Fibroblast of skin of left quadriceps (primary cell): ENCODE measurements around the gene PLEKHG5.

Source experiments
- DNase-seq, 2 experiments: peaks; one replicate each; pipeline ENCODE4 v3.0.0-alpha.2; 2013; ENCODE audit warnings: low read depth in 2 of 2

The PLEKHG5 gene

DNA sequence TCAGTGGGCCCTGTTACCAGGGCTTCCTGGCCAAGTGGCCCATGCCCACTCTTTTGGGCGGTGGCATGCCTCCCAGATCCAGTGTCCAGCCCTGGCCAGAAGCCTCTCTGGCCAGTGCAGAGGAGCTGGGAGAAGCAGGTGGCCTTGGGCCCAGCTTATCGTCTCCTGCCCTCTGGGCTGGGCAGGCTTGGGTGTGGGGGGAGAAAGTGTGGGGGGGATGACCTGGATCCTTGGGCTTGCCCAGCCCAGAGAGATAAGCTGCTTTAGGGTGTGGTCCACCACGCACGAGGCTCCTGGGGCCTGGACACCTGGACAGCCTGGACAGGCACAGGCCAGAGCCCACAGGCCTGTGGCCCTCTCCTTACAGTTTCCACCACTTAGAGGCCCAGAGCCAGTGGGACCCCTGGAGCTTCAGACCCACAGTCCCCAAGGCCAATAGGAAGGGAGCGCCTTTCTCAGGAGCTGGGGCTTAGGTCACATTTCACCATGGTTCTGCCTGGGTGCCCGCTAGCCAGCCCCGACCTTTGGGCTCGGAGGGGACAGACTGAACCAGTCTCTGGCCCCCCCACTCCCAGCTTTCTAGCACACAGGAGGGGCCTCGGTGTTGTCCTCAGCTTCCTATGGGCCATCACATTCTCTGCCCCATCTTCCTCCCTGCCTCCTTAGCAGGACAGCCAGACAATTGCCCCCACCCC is 65.0 kb downstream of the PLEKHG5 start:
- no peak for DNase-seq

DNA sequence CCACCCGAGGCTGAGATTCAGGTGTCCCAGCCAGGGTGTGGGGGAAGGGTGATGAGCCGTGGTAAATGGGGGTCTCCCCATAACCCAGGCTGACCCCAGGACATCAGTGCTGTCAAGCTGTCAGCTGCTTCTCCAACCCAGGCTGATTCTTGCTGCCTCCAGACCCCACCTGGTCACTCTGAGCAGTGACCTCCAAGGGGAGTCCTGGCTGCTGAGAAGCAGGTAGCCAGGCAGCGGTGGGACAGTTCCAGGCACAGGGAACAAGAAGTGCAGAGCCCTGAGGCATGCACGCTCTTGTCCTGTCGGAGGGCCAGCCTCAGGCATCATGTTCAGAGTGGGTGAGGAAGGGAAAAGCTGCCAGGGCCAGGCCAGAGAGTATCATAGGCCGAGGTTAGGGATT is 65.8 kb downstream of the PLEKHG5 start:
- no peak for DNase-seq

DNA sequence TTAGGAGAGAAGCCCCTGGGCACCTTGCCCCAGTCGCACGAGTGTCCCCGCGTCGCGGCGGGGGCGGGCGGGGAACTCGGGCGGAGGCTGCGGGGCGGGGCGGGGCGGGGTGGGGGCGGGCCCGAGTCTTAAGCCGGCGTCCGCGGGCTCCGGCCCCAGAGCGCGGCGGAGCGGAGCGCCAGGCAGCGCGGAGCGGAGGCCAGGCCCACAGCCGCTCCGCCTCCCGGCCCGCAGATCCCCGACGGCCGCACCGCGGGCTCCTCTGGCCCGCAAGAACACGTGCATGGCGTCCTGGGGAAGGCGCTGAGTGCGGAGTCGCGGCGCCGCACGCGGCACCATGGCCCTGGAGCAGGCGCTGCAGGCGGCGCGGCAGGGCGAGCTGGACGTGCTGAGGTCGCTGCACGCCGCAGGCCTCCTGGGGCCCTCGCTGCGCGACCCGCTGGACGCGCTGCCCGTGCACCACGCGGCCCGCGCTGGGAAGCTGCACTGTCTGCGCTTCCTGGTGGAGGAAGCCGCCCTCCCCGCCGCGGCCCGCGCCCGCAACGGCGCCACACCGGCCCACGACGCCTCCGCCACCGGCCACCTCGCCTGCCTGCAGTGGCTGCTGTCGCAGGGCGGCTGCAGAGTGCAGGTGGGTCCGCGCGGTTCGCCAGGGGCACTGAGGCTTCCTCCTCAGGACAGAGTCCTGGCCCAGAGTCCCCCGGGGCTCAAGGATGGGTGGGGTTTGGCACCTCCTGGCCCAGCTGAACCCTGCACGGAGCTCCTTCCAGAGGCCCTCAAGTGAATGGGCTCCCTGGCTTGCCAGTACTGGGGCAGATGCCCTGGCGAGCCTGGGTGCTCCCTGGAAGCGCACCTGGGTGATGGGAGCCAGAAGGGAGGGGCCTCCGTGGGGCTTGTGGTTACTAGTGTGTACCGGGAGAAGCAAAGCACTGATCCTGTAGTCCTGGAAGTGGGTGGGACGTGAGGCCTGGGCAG is 66.6 kb downstream of the PLEKHG5 start, which contains the start of gene ESPN:
ESPN (plus strand) TSS at position 158 of the 975 bp plus-strand sequence; CDS start at position 338, 180 bp downstream.
- DNase-seq: no peak

DNA sequence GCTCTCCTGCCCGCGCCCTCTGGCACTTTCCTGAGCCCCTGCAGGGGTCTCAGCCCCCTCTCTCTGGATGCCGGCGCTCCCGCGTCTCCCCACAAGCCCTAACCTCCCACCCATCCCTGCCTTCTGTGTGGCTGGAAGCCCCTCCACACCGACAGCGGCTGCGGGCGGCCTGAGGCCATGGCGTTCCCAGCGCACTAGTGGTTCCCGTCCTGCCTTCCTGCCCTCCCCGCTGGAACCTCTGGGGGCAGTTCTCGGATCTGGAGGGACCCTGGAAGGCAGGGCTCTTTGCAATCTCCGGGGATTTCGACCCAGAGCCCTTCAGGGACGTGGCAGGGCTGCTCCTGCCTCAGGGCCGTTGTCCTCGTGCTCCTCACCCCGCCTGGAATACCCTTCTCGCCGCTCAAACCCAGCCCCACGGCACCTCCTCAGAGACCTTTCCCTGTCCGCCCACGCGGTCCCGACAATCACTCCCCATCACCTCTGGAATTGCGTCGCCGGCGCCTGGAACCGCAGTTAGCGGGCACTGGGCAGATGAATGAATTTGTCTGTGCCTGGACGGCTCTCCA is 67.4 kb downstream of the PLEKHG5 start:
- no peak for DNase-seq

DNA sequence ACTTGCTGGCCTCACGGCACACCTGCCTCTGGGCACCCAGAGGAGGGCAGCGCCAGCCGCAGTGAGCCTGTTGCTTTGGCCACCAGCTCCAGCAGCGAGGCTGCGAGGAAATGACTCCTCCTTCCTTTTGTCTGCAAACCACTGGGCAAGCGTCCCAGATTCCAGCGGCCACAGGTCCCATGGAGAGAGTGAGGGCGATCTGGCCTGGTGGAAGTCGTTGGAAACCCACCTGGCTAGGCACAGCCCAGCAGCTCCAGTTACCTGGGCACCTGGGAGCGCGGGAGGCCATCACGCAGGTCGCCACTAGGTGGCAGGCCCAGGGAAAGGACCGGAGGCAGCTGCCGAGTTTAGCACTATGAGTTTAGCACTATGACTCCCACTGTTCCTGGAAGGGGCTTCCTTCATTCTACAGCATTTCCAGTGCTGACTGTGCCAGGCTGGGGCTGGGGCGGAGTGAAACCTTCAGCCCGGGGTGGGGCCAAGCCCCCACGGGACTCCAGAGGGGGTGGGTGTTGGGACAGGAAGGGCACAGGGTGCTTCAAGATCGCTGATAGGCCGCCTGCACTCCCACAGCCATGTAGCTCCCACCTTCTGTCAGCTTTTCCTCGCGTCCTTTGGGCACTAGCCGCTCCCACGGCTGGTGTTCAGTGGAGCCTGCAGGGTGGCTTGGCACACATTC is 68.0 kb downstream of the PLEKHG5 start:
- DNase-seq: no peak

DNA sequence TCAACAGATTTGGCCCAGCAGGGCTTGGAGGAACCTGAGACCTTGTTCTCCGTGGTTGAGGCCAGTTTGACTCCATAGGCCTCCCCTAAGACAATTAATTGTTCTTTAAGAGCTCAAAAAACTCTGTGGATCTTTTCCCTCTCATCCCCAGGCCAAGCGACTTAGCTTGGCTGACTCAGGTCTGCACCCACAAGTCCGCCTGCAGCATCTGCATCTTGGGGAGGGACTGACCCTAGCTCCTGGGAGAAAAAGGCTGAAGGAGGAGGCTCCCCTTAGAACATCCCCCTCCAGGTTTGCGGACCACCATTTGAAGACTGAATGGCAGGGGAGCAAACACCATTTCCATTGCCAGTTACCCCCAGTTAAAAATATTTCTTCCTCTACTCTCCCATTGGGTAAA is 70.2 kb downstream of the PLEKHG5 start:
- no peak for DNase-seq

DNA sequence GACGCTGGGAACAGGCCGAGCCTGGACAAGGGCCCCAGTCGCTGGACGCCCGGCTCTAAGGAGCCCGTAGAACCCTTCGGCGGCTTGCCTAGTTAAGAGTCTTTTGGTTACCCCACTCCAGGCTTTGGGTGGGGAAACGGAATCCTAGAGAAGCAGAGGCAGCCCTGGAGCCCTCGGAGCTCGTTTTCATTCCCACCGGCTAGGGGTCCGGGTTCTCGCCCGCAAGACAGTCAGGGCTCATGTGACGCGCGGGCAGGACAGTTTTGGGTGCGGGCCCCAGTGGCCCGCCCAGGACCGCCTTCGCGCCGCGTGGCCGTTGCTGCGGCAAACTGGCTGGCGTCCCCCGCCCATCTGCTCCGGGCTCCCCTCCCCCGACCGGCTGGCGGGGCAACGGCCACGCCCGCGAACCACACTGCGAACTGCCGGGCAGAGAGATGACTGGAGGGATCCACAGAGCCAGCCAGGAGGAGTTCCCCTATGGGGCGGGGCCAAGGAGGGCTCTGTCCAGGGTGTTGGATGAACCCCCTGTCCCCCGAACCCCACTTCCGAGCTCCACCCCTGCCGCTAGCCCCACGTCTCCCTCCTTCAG is 70.9 kb downstream of the PLEKHG5 start:
- no peak for DNase-seq

DNA sequence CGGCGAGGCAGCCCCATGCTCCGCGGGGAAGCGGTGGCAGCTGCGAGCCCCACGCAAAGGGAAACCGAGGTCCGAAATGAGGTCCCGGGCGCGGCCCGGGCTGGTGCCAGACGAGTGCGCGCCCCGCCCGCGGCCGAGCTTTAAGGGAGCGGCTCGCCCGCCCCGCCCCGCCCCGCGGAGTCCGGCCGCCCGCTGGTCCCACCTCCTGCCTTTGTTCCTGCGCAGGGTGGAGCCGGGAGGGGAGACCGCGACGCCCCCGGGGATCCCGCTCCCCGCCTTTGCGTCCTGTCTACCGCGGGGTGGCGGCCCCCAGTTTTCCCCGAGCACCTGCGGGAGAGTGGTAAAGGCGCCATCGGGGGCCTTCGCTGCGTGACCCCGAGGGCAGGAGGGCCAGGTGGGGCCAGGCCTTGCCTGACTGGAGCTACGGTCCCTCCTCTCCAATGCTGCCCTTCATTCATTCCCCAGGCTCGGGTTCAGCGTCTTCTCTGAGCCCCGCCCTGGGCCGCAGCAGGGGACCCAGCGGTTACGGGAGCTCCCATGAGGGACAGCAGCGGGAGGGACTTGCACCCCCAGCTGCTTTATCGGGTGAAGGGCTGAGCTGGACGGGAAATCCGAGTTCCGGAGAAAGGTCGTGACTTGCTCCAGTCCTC is 71.5 kb downstream of the PLEKHG5 start, which contains the start of gene HES2:
HES2 (minus strand) TSS at position 116 of the 650 bp plus-strand sequence; CDS start at position 17, 99 bp downstream.
- DNase-seq: no peak

DNA sequence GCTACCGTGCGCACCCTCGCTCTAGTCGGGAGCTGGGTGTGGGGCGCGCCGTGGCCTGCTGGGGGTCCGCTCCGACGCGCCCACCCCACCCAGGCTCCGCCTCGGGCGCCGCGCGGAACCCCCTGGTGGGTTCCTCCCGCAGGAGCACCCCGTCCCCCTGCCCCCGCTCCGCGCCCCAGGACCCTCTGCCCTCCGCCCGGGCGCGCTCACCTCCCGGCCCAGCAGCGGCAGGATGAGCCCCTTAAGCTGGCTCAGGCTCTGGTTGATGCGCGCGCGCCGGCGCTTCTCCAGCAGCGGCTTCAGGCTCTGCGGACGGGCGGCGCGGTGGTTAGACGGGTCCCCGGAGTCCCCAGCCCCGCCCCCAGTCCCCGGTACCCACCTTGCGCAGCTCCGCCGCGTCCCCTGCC is 72.1 kb downstream of the PLEKHG5 start:
- no peak for DNase-seq

DNA sequence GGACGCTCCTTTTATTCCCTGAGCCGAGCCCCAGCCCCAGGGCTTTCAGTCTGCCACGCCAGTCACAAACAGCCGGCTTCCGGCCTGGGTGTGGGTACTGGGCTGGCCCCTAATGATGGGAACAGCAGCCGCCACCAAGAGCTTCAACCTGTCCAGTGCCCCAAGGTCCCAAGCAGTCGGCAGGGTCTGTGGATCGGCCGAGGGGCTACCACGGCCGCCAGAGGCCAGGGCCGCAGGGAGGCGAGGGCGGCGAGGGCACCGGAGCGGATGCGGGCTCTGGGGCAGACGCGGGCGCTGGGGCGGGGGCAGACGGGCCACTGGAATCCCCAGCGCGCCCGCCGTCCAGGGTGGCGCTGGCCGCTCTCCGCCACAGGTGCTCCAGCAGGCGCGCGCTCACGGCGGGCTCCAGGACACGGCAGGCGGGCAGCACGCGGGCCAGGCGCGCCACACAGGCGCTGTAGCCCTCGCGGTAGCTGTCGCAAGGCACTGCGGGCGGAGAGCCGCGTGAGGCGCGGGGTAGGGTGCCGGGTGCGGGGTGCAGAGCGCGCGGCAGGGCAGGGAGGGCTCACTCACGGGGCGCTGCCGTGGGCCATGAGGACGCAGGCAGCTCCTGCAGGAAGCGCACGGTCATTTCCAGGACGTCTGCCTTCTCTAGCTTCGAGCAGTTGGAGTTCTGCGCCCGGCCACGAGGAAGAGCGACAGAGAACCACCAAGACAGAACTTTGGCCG is 72.6 kb downstream of the PLEKHG5 start:
- DNase-seq: no peak

DNA sequence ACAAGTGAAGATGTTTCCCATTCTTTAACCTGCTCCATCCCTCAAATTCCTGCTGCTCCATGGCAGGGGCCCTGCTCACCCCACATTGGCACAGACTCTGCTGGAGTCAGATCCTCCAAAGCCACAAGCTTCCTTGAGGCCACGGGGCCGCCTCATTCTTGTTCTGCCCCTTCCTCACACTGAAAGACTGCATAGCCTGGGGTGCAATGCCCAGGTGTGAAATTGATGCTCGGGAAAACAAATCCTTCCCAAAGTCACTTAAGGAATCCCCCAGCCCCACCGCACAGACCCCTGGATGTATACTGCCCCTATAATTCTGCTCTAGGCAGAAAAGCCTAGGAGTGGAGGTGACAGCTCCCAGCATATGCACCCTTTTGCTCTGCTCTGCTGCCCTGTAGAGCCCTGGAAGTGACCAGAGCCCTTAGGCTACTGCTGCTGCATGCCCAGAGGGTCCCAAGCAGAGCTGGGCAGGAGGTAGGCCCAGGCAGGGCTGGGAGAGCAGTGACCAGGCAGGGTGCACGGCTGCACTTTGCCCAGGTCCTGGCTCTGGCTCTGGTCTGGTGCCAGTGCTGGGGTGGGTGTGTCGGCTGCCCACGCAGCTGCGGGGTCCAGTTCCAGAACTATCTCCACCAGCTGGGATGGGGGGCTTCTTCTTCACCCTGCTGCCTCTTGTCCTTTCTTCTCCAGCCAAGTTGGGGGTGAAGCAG is 73.4 kb downstream of the PLEKHG5 start:
- no peak for DNase-seq
